CD4-positive, alpha-beta memory T cell (primary cell): ENCODE measurements around the gene THSD7B. TPM values are rescaled to one million over a fixed set of nuclear protein-coding genes. Genes with fewer than 3 reads are reported as not detected.

ENCODE experiments used
- CTCF ChIA-PET: fragments of 350-600 bp; sonication (Branson Sonifier 250); formaldehyde crosslinking; loops from one replicate; lab custom pipeline; 2021; ENCODE audit warnings: inconsistent platforms; ENCODE audit not compliant: partially characterized antibody; lab: Charles Lee
- POLR2A ChIA-PET: fragments of 350-600 bp; sonication (Branson Sonifier 250); formaldehyde crosslinking; loops from one replicate; lab custom pipeline; 2021; ENCODE audit not compliant: partially characterized antibody; lab: Charles Lee
- DNase-seq, 5 donors: peaks; one replicate each; pipeline versions ENCODE4 v3.0.0 to v3.0.0-alpha.2; 2020 to 2022; ENCODE audit warnings: mixed read lengths in 1 of 5
- H3K27ac ChIP-seq: one replicate; pipeline ENCODE4 v1.7.0; 2013; ENCODE audit warnings: low read depth, low read length
- H3K27me3 ChIP-seq: 2 replicates; pipeline ENCODE4 v1.7.0; 2013; ENCODE audit warnings: mild to moderate bottlenecking, low read length, moderate library complexity; ENCODE audit not compliant: insufficient read depth
- H3K36me3 ChIP-seq: 2 replicates; pipeline ENCODE4 v1.7.0; 2013; ENCODE audit warnings: mild to moderate bottlenecking, low read length, moderate library complexity; ENCODE audit not compliant: insufficient read depth
- H3K4me1 ChIP-seq: 2 replicates; pipeline ENCODE4 v1.7.0; 2013; ENCODE audit warnings: mild to moderate bottlenecking, low read length, moderate library complexity; ENCODE audit not compliant: insufficient read depth
- H3K4me3 ChIP-seq, 2 donors: one replicate each; pipeline ENCODE4 v1.7.0; 2013; ENCODE audit warnings: low read length in 2 of 2, mild to moderate bottlenecking in 1 of 2
- H3K9me3 ChIP-seq, 2 donors: one replicate each; pipeline ENCODE4 v1.7.0; 2013; ENCODE audit warnings: low read length in 2 of 2, control low read depth in 1 of 2; ENCODE audit not compliant: control insufficient read depth in 1 of 2
- H3K27ac Mint-ChIP-seq, 7 donors: one replicate each; pipeline ENCODE4 v1.8.0; 2020 to 2021; ENCODE audit warnings: mixed read lengths in 7 of 7, mild to moderate bottlenecking in 6 of 7, inconsistent platforms in 3 of 7, moderate library complexity in 3 of 7
- H3K27me3 Mint-ChIP-seq, 2 donors: one replicate each; pipeline ENCODE4 v1.8.0; 2020 to 2021; ENCODE audit warnings: mixed read lengths in 2 of 2
- H3K36me3 Mint-ChIP-seq, 2 donors: one replicate each; pipeline ENCODE4 v1.8.0; 2020 to 2021; ENCODE audit warnings: mixed read lengths in 2 of 2, inconsistent platforms in 1 of 2, mild to moderate bottlenecking in 1 of 2
- H3K4me1 Mint-ChIP-seq, 4 donors: one replicate each; pipeline ENCODE4 v1.8.0; 2020 to 2021; ENCODE audit warnings: mixed read lengths in 4 of 4, mild to moderate bottlenecking in 1 of 4
- H3K4me3 Mint-ChIP-seq, 8 donors: one replicate each; pipeline ENCODE4 v1.8.0; 2020 to 2021; ENCODE audit warnings: mixed read lengths in 8 of 8, mild to moderate bottlenecking in 7 of 8, moderate library complexity in 6 of 8, inconsistent platforms in 3 of 8
- H3K9me3 Mint-ChIP-seq, 8 donors: one replicate each; pipeline ENCODE4 v1.8.0; 2020 to 2021; ENCODE audit warnings: mixed read lengths in 8 of 8, mild to moderate bottlenecking in 5 of 8, inconsistent platforms in 3 of 8, moderate library complexity in 1 of 8
- intact Hi-C: fragments of 100-400 bp; cut with micrococcal nuclease; formaldehyde crosslinking; loops from one replicate; pipeline ENCODE4 v1.15.1; 2023
- polyA plus RNA-seq, 2 donors: library from polyadenylated mRNA; unstranded; fragments of 300-500 nt; fragmentation: Illumina TruSeq; gene quantifications; one replicate each; pipeline ENCODE4 v1.2.3, GENCODE V29; 2021
- total RNA-seq, 2 experiments: library from RNA; stranded (reverse); gene quantifications; one replicate each; pipeline ENCODE4 v1.2.3, GENCODE V29; 2021

Gene THSD7B
- total and polyA plus RNA-seq, 4 experiments from 2014 or later, result not detected

GRCh38 chr2:137223722-137224121, 458.4 kb downstream of the THSD7B start:
- intact Hi-C loops, result no loop called here
- Mint-ChIP-seq H3K27ac (no peak overlapping the region), H3K36me3 (no peaks in the 10 kb centered on the region), H3K9me3 (peaks cover 0 to 5% (median under 1%) of the 10 kb centered on the region in 8 donors), H3K4me3 (no peak overlapping the region), H3K27me3 (no peaks in the 10 kb centered on the region), H3K4me1 (no peaks in the 10 kb centered on the region)
- Histone ChIP-seq H3K27me3 (no peaks in the 10 kb centered on the region), H3K36me3 (no peaks in the 10 kb centered on the region), H3K9me3 (no peaks in the 10 kb centered on the region), H3K27ac (no peak overlapping the region), H3K4me3 (no peak overlapping the region), H3K4me1 (no peaks in the 10 kb centered on the region)
- ChIA-PET CTCF (no interaction called here), POLR2A (no interaction called here)
- DNase-seq, result no peak

- Histone ChIP-seq H3K4me3 (no peak overlapping the region), H3K36me3 (no peaks in the 10 kb centered on the region), H3K4me1 (no peaks in the 10 kb centered on the region), H3K27ac (no peak overlapping the region), H3K27me3 (no peaks in the 10 kb centered on the region), H3K9me3 (no peaks in the 10 kb centered on the region)
- H3K4me1 Mint-ChIP-seq, result no peaks in the 10 kb centered on the region
- H3K27me3 Mint-ChIP-seq, result no peaks in the 10 kb centered on the region
- no peak overlapping the region for H3K4me3 Mint-ChIP-seq
- H3K27ac Mint-ChIP-seq, result no peak overlapping the region
- peaks cover 0 to 2% (median 0%) of the 10 kb centered on the region in 8 donors for H3K9me3 Mint-ChIP-seq
- POLR2A ChIA-PET, result no interaction called here
- DNase-seq, result no peak
- intact Hi-C loops, result no loop called here
- CTCF ChIA-PET, result no interaction called here
- H3K36me3 Mint-ChIP-seq, result no peaks in the 10 kb centered on the region
Observed at GRCh38 chr2:137228566-137228965, 463.2 kb downstream of the THSD7B start.

- DNase-seq, result no peak
- peaks cover 0 to 2% (median 0%) of the 10 kb centered on the region in 8 donors for H3K9me3 Mint-ChIP-seq
- Histone ChIP-seq H3K9me3 (no peaks in the 10 kb centered on the region), H3K27me3 (no peaks in the 10 kb centered on the region), H3K36me3 (no peaks in the 10 kb centered on the region), H3K27ac (no peak overlapping the region), H3K4me3 (no peak overlapping the region), H3K4me1 (no peaks in the 10 kb centered on the region)
- intact Hi-C loops, result no loop called here
- no peaks in the 10 kb centered on the region for H3K4me1 Mint-ChIP-seq
- POLR2A ChIA-PET, result no interaction called here
- no peak overlapping the region for H3K27ac Mint-ChIP-seq
- CTCF ChIA-PET, result no interaction called here
- no peaks in the 10 kb centered on the region for H3K27me3 Mint-ChIP-seq
- H3K4me3 Mint-ChIP-seq, result no peak overlapping the region
- H3K36me3 Mint-ChIP-seq, result no peaks in the 10 kb centered on the region
Observed at GRCh38 chr2:137229834-137230233, 464.5 kb downstream of the THSD7B start.

- intact Hi-C loops, result no loop called here
- no peaks in the 10 kb centered on the region for H3K4me1 Mint-ChIP-seq
- H3K9me3 Mint-ChIP-seq, result peaks cover 0 to 2% (median 0%) of the 10 kb centered on the region in 8 donors
Observed at GRCh38 chr2:137231628-137232027, 466.3 kb downstream of the THSD7B start.

GRCh38 chr2:137232076-137232475, 466.7 kb downstream of the THSD7B start:
- H3K4me1 Mint-ChIP-seq, result no peaks in the 10 kb centered on the region

More at GRCh38 chr2:137231628-137232027, 466.3 kb downstream of the THSD7B start:
- Mint-ChIP-seq H3K27ac (no peak overlapping the region), H3K36me3 (no peaks in the 10 kb centered on the region), H3K27me3 (no peaks in the 10 kb centered on the region), H3K4me3 (no peak overlapping the region)
- H3K27ac ChIP-seq, result no peak overlapping the region
- H3K4me3 ChIP-seq, result no peak overlapping the region
- ChIA-PET CTCF (no interaction called here), POLR2A (no interaction called here)
- H3K9me3 ChIP-seq, result no peaks in the 10 kb centered on the region
- no peaks in the 10 kb centered on the region for H3K27me3 ChIP-seq
- no peak for DNase-seq
- no peaks in the 10 kb centered on the region for H3K36me3 ChIP-seq
- H3K4me1 ChIP-seq, result no peaks in the 10 kb centered on the region

GRCh38 chr2:137233091-137233490, 467.7 kb downstream of the THSD7B start:
- Histone ChIP-seq H3K27ac (no peak overlapping the region), H3K9me3 (no peaks in the 10 kb centered on the region), H3K4me1 (no peaks in the 10 kb centered on the region), H3K27me3 (no peaks in the 10 kb centered on the region), H3K36me3 (no peaks in the 10 kb centered on the region), H3K4me3 (no peak overlapping the region)
- no peak overlapping the region for H3K27ac Mint-ChIP-seq
- H3K4me3 Mint-ChIP-seq, result no peak overlapping the region
- POLR2A ChIA-PET, result no interaction called here
- CTCF ChIA-PET, result no interaction called here
- H3K36me3 Mint-ChIP-seq, result no peaks in the 10 kb centered on the region
- H3K9me3 Mint-ChIP-seq, result peaks cover 0 to 2% (median 0%) of the 10 kb centered on the region in 8 donors
- H3K27me3 Mint-ChIP-seq, result no peaks in the 10 kb centered on the region
- intact Hi-C loops, result no loop called here
- H3K4me1 Mint-ChIP-seq, result no peaks in the 10 kb centered on the region
- DNase-seq, result no peak

More at GRCh38 chr2:137232076-137232475, 466.7 kb downstream of the THSD7B start:
- CTCF ChIA-PET, result no interaction called here
- H3K36me3 ChIP-seq, result no peaks in the 10 kb centered on the region
- DNase-seq, result no peak
- Mint-ChIP-seq H3K36me3 (no peaks in the 10 kb centered on the region), H3K27ac (no peak overlapping the region), H3K9me3 (peaks cover 0 to 2% (median 0%) of the 10 kb centered on the region in 8 donors), H3K4me3 (no peak overlapping the region), H3K27me3 (no peaks in the 10 kb centered on the region)
- POLR2A ChIA-PET, result no interaction called here
- no peaks in the 10 kb centered on the region for H3K27me3 ChIP-seq
- no peak overlapping the region for H3K27ac ChIP-seq
- no peaks in the 10 kb centered on the region for H3K4me1 ChIP-seq
- H3K4me3 ChIP-seq, result no peak overlapping the region
- intact Hi-C loops, result no loop called here
- H3K9me3 ChIP-seq, result no peaks in the 10 kb centered on the region

GRCh38 chr2:137237055-137237454, 471.7 kb downstream of the THSD7B start:
- H3K27me3 ChIP-seq, result no peaks in the 10 kb centered on the region
- no peaks in the 10 kb centered on the region for H3K36me3 ChIP-seq
- ChIA-PET CTCF (no interaction called here), POLR2A (no interaction called here)
- H3K4me3 ChIP-seq, result no peak overlapping the region
- no peaks in the 10 kb centered on the region for H3K9me3 ChIP-seq
- H3K4me1 ChIP-seq, result no peaks in the 10 kb centered on the region
- no peak overlapping the region for H3K4me3 Mint-ChIP-seq
- intact Hi-C loops, result no loop called here
- no peak overlapping the region for H3K27ac ChIP-seq
- no peak overlapping the region for H3K27ac Mint-ChIP-seq
- DNase-seq, result no peak
- H3K4me1 Mint-ChIP-seq, result no peaks in the 10 kb centered on the region
- H3K27me3 Mint-ChIP-seq, result no peaks in the 10 kb centered on the region
- H3K9me3 Mint-ChIP-seq, result peaks cover 0 to 4% (median 1%) of the 10 kb centered on the region in 8 donors
- H3K36me3 Mint-ChIP-seq, result no peaks in the 10 kb centered on the region

- Histone ChIP-seq H3K4me1 (no peaks in the 10 kb centered on the region), H3K27me3 (no peaks in the 10 kb centered on the region), H3K36me3 (no peaks in the 10 kb centered on the region), H3K27ac (no peak overlapping the region), H3K4me3 (no peak overlapping the region), H3K9me3 (no peaks in the 10 kb centered on the region)
- peaks cover 0 to 6% (median 2%) of the 10 kb centered on the region in 8 donors for H3K9me3 Mint-ChIP-seq
- H3K4me1 Mint-ChIP-seq, result no peaks in the 10 kb centered on the region
- H3K36me3 Mint-ChIP-seq, result no peaks in the 10 kb centered on the region
- no peak overlapping the region for H3K27ac Mint-ChIP-seq
- ChIA-PET CTCF (no interaction called here), POLR2A (no interaction called here)
- no peaks in the 10 kb centered on the region for H3K27me3 Mint-ChIP-seq
- H3K4me3 Mint-ChIP-seq, result no peak overlapping the region
- intact Hi-C loops, result no loop called here
- DNase-seq, result no peak
Observed at GRCh38 chr2:137238065-137238464, 472.7 kb downstream of the THSD7B start.
